Activated CD8-positive, alpha-beta memory T cell treated with anti-CD3 and anti-CD28 coated beads, Interleukin-2, amount 50 U/mL, for 24 hours (primary cell): ENCODE results near the gene PLBD1.

Experiments used
- DNase-seq: peaks from one replicate; pipeline ENCODE4 v3.0.0-alpha.2; 2020; ENCODE audit errors: extremely low read depth

Gene PLBD1

GRCh38 chr12:14564336-14564959 lies 3.2 kb downstream of the PLBD1 start:
- DNase-seq = no peak

- DNase-seq = no peak
Measured at GRCh38 chr12:14563046-14563445, 4.6 kb downstream of the PLBD1 start.

GRCh38 chr12:14562279-14562678 lies 5.4 kb downstream of the PLBD1 start:
- no peak for DNase-seq

- no peak for DNase-seq
Measured at GRCh38 chr12:14561677-14562238, 5.9 kb downstream of the PLBD1 start.

GRCh38 chr12:14560904-14561574 lies 6.6 kb downstream of the PLBD1 start:
- DNase-seq = no peak

- no peak for DNase-seq
Measured at GRCh38 chr12:14558473-14558959, 9.2 kb downstream of the PLBD1 start.

- DNase-seq = no peak
Measured at GRCh38 chr12:14557966-14558365, 9.7 kb downstream of the PLBD1 start.

GRCh38 chr12:14554281-14555007 lies 13.2 kb downstream of the PLBD1 start:
- no peak for DNase-seq

GRCh38 chr12:14548609-14549008 lies 19.1 kb downstream of the PLBD1 start:
- DNase-seq = no peak

- DNase-seq = no peak
Measured at GRCh38 chr12:14547571-14547970, 20.1 kb downstream of the PLBD1 start.

GRCh38 chr12:14545144-14546124 lies 22.2 kb downstream of the PLBD1 start:
- DNase-seq = no peak

GRCh38 chr12:14540801-14541462 lies 26.8 kb downstream of the PLBD1 start:
- no peak for DNase-seq

GRCh38 chr12:14537088-14537487 lies 30.6 kb downstream of the PLBD1 start:
- DNase-seq = no peak

- no peak for DNase-seq
Measured at GRCh38 chr12:14532152-14532551, 35.5 kb downstream of the PLBD1 start.

- no peak for DNase-seq
Measured at GRCh38 chr12:14525964-14526363, 41.7 kb downstream of the PLBD1 start.

- DNase-seq = no peak
Measured at GRCh38 chr12:14521822-14522221, 45.9 kb downstream of the PLBD1 start.

GRCh38 chr12:14514946-14515345 lies 52.7 kb downstream of the PLBD1 start:
- DNase-seq = no peak

- DNase-seq = no peak
Measured at GRCh38 chr12:14514154-14514842, 53.4 kb downstream of the PLBD1 start.

- no peak for DNase-seq
Measured at GRCh38 chr12:14510574-14510973, 57.1 kb downstream of the PLBD1 start.
